ENCODE results near the gene CHN1.

Gene CHN1

GRCh38 chr2:174759381-174760065, 245.7 kb downstream of the CHN1 start:
- no peak for DNase-seq

GRCh38 chr2:174756743-174757142, 248.4 kb downstream of the CHN1 start:
- DNase-seq: no peak

GRCh38 chr2:174753038-174753633, 252.0 kb downstream of the CHN1 start:
- no peak for DNase-seq

- DNase-seq: no peak
These were observed 252.7 kb downstream of the CHN1 start for GRCh38 chr2:174752403-174753037.

- peak; percentile 22 for DNase-seq
These were observed 254.2 kb downstream of the CHN1 start for GRCh38 chr2:174750923-174751441.

GRCh38 chr2:174749793-174750192, 255.4 kb downstream of the CHN1 start:
- DNase-seq: no peak

GRCh38 chr2:174748948-174749347, 256.2 kb downstream of the CHN1 start:
- DNase-seq: peak; percentile 66
